ENCODE measurements around the gene MYL10.

The MYL10 gene

GRCh38 chr7:101629171-101629570 lies at the start of gene MYL10:
Gene MYL10, minus strand, starts transcription at chr7:101629296. Its CDS starts 178 bp downstream, at chr7:101629118.
- DNase-seq = no peak

DNA sequence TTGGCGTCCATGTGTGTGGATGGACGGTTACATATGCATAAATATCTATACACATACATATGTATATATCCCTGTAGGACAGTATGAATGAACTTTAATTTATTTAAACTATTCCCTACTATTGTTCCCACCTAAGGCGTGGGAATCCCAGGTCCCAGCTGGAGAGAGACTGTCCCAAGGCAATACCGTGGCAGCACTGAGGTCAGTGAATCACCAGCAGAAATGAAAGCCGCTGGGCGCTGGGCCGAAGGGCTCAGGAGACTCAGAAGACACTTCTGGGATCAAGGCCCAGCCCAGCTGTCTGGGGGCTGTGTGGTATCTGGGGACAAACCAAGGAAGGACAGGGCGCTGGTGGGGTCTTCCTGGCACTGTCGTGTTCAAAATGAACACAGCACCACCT lies 49.6 kb upstream of the MYL10 start:
- no peak for DNase-seq

DNA sequence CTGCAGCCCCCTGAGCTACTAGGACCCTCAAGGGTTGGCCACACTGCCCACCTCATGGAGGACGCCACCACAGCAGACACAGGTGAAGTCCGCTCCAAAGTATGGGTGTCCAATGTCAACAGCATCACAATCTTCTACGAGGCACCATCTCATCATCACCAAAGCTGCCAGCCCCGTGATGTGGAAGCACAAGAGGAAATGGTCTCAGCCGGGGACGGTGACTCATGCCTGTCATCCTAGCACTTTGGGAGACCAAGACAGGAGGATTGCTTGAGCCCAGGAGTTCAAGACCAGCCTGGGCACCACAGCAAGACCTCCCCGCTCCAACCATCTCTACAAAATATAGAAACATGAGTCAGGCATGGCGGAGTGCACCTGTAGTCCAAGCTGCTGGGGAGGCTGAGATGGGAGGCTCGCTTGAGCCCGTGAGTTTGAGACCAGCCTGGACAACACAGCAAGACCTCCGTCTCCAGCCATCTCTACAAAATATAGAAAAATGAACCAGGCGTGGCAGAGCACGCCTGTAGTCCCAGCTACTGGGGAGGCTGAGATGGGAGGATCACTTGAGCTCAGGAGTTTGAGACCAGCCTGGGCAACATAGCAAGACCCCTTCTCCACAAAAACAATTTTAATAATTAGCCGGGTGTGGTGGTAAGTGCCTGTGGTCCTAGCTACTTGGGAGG lies 48.8 kb upstream of the MYL10 start:
- DNase-seq = no peak

- DNase-seq = no peak
Observed at GRCh38 chr7:101677391-101677790, 48.3 kb upstream of the MYL10 start.

DNA sequence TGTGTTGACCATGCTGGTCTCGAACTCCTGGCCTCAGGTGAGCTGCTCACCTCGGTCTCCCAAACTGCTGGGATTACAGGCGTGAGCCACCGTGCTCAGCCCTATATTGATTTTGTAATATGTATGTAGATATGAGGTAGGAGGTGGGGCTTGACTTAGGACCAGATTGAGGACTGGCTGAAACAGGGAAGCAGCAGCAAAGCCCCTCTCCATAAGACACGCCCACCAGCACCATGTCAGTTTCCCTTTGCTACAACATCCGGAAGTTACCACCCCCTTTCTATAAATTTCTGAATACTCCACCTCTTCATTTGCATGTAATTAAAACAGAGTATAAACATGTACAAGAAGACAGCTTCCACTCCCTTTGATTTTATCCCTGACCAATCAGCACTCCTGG lies 47.9 kb upstream of the MYL10 start:
- DNase-seq = no peak

DNA sequence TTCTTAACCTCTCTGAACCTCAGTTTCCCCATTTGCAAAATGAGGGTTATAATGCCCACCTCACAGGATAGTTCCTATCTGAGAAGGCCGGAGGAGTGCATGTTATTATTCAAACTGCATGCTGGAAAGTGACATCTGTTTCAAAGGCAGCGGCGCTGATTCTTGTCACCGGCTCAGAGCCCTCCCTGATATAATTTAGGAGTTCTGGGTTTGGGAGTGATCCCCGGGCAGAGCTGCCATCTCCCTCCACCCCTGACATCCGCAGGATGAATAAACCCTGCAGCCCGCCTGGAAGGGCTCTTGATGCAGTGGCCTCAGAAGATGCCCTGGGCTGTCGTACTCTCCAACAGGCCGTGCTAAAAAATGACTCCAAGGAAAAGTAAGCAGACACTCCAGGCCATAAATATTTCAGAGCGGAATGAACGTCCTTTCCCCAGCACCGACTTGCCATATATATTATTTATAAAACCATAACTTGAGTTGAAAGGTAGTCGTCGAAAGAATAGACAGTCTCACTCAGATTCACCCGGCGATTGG lies 47.0 kb upstream of the MYL10 start:
- no peak for DNase-seq

DNA sequence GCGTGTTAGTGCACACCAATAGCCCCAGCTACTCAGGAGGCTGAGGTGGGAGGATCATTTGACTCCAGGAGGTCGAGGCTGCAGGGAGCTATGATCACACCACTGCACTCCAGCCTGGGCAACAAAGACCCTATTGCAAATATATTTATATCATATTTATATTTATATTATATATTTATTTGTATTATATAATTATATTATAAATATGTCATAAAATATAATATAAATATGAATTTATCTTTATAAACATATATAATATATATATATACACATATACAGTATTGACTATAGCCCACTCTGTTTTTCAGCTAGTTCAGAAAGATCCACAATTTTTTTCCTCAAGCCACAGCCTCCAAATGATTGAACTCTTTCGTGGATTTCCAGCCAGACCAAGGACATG lies 45.3 kb upstream of the MYL10 start:
- no peak for DNase-seq

GRCh38 chr7:101673951-101674350 lies 44.9 kb upstream of the MYL10 start:
- no peak for DNase-seq

DNA sequence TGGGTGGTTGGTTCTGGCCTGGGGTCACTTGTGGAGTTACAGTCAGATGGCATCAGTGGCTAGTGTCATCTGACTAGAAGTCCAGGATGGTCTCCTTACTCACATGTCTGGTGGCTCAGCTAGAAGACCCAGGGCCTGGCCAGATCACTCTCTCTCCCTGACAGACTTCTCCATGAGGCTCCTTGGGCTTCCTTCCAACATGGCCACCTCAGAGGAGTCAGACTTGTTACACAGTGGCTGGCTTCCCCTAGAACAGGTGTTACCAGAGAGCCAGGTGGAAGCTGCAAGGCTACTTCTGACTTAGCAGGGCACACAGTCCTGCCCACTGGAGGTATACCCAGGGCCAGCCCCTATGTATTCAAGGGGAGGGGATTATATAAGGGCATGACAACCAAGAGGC lies 44.2 kb upstream of the MYL10 start:
- no peak for DNase-seq

DNA sequence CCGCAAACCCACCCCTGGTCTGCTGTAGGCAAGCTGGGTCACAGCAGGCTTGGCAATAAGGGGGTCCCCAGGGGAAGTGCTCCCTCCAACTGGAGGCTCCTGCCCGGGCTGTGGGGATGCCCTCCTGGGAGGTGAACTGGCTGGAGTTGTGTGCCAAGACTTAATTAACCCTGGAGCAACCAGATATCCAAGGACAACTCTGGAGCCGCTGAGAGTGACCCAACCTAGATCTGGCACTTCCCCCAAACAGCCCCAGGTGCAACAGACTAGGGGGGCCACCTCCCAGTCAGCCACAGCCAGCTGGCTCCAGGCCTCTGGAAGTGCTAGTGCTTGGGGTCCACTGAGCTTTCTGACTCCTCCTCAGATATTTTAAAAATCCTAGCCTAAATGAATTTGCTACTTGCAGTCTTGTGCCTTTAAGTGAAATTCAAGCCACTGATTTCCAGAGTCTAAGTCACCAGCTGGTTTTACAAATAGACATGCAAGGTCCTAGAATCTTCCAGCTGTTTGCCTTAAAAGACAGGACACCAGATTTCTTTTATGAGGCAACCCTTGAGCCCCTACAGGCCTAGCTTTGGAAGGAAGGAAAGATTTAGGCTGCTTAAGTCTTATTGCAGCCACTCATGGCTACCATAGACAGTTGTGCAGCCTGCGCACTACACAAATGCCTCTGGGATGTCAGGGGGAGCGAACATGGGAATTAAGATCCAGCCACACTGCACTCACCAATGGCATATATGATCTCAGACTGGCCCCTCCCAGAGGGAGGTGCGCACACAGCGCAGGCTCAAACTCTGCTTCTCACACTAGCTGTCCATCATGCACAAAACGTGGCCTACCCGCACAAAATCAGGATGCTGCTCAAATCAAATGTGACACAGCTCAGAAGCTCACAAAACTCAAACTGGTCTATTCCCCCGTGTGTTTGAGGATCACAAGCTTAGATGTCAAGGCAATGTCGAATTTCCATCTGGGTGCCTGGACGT lies 42.6 kb upstream of the MYL10 start:
- DNase-seq = no peak

DNA sequence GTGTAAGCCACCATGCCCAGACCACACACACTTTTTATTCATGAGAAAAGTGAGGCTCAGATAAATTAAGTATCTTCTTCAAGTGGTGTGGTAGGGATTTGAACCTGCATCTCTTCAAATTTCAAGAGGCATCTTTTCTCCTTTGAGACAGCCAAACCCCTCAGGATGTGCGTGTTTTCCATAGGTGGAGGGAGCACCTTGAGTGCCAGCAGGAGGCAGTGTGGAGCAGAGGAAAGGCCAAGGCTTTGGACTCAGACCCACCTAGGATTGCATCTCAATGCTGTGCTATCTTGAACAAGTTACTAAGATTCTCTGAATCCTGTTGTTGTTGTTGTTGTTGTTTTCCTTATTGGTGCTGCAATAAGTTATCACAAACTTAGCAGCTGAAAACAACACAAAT lies 40.2 kb upstream of the MYL10 start:
- peak; percentile 32 for DNase-seq

DNA sequence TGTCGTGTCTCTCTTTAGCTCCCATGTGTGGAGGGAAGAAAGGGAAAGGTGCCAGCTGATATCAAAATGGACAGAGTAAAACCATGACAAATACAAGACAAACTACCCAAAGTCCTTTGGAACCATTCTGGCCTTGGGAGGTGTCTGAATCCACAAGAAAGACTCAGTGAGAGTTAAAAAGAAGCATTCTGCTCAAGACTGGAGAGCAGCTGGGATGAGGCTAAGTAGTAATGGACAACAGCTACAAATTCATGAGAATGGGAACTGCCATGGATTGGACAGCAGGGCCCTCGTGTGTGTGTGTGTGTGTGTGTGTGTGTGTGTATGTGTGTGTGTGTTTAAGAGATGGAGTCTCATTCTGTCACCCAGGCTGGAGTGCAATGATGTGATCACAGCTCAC lies 39.6 kb upstream of the MYL10 start:
- no peak for DNase-seq

DNA sequence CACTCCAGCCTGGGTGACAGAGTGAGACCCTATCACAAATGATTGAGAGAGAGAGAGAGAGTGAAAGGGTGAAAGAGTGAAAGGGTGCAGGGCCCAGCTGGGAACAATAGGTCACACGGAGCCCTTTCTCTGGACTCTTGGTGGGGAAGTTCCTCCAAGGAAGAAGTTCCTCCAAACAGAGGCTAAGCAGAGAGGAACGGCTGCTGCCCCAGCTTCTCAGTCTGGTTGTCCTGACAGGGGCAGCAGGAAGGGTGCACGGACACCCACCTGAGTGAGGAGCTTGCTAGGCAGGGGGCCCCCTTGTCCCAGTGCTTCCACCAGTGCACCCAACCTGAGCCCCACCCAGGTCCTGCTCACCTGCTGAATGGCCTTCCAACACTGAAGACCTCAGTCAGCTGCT lies 38.8 kb upstream of the MYL10 start:
- no peak for DNase-seq

- no peak for DNase-seq
Observed at GRCh38 chr7:101667399-101667798, 38.3 kb upstream of the MYL10 start.

DNA sequence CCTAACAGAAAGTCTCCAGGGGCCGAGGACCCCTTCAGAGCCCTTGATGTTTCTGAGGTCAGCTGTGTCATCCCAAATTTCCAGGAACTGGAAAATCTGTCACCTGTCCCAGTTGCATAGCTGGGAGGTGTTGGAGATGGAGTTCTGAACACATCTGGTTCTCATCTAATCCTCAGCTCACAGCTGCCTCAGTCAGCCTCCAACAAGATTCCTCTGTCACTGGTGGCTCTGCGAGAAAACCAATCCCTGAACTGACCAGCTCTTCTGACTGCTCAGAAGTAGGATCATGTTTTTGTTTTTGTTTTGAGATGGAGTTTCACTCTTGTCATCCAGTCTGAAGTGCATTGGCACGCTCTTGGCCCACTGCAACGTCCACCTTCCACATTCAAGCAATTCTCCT lies 37.6 kb upstream of the MYL10 start:
- no peak for DNase-seq

GRCh38 chr7:101666293-101666692 lies 37.2 kb upstream of the MYL10 start:
- no peak for DNase-seq

DNA sequence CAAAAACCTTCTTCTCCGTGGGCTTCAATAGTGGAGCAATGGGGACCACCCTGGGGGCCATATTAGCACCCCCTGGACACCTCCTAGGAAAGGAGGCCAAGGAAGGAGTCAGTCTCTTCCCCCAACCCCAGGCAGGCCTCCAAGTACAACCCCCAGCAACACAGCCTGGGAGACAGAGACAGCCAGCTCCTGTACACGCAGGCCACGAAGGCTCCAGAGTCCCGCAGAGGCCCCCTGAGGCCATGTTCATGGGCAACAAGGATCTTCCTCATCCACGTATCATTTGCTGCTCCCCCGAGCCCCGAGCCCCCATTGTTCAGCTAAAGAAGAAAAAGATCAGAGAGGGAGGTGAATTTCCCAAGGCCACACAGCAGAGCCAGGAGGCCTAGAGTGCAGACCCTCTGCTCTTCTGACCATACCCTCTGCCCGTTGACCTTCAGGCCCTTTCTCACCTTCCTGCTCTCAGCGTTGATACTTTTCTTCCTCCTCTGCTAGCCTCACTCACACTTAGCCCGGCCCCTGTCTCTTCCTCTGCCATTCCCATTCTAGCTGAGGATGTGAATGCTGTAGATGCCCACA lies 35.9 kb upstream of the MYL10 start:
- DNase-seq = no peak

- no peak for DNase-seq
Observed at GRCh38 chr7:101664436-101664835, 35.3 kb upstream of the MYL10 start.

- DNase-seq = no peak
Observed at GRCh38 chr7:101663747-101664146, 34.7 kb upstream of the MYL10 start.

GRCh38 chr7:101662447-101662998 lies 33.4 kb upstream of the MYL10 start:
- no peak for DNase-seq

DNA sequence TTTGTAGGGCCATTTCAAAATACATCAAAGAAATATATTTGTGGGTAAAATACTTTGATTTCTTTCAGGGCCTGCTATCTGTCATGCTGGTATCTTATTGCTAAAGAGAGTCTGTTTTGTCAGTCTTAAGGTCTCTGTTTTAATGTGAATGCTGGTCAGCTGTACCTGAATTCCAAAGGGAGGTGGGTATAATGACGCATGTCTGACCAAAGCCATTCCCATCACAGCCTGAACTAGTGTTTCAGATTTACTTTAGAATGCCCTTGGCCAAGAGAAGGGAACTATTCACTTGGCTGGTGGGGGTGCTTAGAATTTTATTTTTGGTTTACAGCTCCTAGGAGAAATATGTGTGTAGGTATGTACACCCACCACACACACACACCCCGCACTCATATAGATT lies 30.6 kb upstream of the MYL10 start:
- no peak for DNase-seq

GRCh38 chr7:101657171-101657570 lies 28.1 kb upstream of the MYL10 start:
- no peak for DNase-seq

DNA sequence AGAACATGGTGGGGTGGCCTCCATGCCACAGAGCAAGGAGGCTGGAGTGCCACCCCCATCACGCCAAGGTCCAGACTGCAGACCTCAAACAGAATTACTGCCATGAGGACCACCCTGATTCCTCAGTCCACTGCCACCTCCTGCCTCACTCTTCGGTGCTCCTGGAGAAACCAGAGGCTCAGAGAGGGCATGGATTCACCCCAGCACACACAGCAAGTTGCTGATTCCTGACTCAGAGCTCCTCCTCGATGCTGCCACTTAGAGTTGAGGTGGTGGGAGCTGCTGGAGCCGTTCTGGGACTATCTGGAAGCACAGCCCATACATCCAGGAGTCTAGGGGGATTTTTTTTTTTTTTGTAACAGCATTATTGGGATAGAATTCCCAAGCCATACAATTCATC lies 22.0 kb upstream of the MYL10 start:
- no peak for DNase-seq
